Stimulated activated CD4-positive, alpha-beta T cell treated with anti-CD3 and anti-CD28 coated beads, Interleukin-12 subunit alpha, Interleukin-12 subunit beta, amount 100 ng/mL, for 24 hours (primary cell): ENCODE results near the gene NRP2.

Experiments used
- DNase-seq, 2 experiments: peaks; one replicate each; pipeline ENCODE4 v3.0.0-alpha.2; 2020; ENCODE audit warnings: low read depth in 2 of 2

The NRP2 gene

DNA sequence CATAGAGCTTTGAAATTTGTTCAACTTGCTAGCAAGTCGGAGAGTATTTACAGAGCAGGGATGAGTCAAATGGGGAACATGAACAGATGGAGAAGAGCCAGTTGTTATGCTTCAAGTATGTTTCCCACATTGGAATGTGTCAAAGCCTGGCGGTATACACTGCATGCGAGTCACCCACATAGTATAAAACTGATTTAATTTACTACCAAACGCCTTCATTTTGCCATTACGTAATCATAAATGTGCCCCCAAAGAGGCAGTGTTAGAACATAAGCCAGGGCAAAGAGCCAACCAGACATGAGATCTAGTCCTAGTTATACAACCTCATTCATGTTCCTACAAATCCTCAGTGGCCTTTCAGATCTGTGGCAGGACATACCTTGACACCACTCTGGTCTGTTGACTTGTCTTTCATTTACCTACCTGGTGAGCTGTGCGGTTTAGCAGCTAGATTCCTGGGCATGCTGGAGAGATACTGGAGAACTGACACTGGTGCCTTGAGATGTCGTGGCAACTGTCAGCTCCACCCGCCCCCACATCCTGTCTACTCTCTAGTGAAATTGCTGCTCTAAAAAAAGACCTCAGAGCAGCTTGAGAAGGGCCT, 21.7 kb upstream of the NRP2 start:
- DNase-seq, result peak in 1 of 2 experiments; percentile 25

DNA sequence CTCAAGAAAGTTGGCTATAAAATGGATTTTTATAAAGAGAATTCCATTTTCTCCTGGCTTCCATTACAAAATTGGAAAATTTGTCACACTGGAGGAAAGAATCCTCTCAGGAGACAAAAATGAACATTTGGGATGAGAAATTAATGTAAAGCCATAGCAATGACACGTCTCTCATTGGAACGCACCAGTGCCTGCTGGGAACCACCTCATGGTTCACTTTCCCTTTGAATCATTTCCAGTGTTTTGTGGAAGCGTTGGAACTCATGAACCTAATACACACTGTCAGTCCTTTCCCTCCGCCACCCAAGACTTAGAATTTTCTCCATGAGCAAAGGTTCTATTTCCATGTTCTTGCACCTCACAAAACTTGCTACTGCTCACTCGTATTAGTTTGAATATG, 21.0 kb upstream of the NRP2 start:
- no peak for DNase-seq

DNA sequence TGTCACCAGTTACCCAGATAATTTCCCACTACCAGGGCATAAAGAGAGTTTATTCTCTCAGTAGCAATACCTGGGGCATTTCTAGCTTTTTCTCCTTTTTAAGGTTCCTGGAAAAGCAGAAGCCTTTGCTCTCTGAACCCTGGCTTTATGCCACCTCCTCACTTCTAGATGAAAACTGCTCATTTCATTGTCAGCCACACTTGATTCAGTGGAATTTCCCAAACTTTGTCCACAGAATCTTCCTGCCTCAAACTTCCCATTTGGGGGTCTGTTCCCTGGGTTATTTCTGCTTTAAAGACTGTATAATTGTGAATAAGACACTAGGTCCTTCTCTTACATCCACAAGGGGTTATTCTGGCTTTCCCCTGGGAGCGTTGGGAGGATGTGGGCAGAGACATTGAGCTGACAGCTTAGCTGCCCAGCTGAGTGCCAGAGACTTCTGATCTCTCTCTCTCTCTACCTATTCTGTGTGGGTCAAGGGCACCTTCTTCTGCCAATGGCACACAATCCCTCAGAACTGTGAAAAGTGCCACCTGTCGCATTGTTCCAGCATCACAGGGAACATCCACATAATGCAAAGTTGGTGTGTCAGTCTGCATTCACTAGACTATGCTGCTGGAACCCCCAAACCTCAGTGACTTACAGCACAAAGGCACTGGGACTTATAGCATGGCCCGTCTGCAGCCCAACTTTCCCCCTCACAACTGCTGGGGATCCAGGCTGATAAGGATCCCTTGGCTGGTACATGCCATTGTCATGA, 19.9 kb upstream of the NRP2 start:
- DNase-seq, result no peak

DNA sequence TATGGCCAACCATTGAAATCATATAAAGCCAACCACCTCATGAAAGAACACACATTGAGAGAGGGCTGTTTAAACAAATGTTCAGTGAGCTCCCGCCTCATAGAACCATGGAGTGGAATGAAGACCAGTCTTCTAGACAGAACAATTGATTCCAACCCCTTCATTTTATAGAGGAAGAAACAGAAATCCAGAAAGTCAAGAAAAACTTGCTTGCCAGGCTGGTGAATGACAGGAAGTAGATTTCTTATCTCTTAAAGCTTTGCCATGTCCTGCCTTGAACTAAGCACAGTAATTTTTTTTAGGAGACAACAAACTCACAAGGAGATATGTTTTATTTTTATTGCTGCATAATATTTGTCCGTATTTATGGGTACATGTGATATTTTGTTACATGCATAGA, 16.5 kb upstream of the NRP2 start:
- no peak for DNase-seq

- DNase-seq, result no peak
Measured at GRCh38 chr2:205670292-205670691, 12.0 kb upstream of the NRP2 start.

- DNase-seq, result no peak
Measured at GRCh38 chr2:205673312-205673711, 9.0 kb upstream of the NRP2 start.

GRCh38 chr2:205675861-205676516, 6.3 kb upstream of the NRP2 start:
- no peak for DNase-seq

- DNase-seq, result no peak
Measured at GRCh38 chr2:205678541-205679142, 3.7 kb upstream of the NRP2 start.

- DNase-seq, result no peak
Measured at GRCh38 chr2:205679410-205680009, 2.8 kb upstream of the NRP2 start.

GRCh38 chr2:205680067-205680466, 2.2 kb upstream of the NRP2 start:
- peak in 1 of 2 experiments; percentile 43 for DNase-seq

- no peak for DNase-seq
Measured at GRCh38 chr2:205680903-205681302, 1.4 kb upstream of the NRP2 start.

DNA sequence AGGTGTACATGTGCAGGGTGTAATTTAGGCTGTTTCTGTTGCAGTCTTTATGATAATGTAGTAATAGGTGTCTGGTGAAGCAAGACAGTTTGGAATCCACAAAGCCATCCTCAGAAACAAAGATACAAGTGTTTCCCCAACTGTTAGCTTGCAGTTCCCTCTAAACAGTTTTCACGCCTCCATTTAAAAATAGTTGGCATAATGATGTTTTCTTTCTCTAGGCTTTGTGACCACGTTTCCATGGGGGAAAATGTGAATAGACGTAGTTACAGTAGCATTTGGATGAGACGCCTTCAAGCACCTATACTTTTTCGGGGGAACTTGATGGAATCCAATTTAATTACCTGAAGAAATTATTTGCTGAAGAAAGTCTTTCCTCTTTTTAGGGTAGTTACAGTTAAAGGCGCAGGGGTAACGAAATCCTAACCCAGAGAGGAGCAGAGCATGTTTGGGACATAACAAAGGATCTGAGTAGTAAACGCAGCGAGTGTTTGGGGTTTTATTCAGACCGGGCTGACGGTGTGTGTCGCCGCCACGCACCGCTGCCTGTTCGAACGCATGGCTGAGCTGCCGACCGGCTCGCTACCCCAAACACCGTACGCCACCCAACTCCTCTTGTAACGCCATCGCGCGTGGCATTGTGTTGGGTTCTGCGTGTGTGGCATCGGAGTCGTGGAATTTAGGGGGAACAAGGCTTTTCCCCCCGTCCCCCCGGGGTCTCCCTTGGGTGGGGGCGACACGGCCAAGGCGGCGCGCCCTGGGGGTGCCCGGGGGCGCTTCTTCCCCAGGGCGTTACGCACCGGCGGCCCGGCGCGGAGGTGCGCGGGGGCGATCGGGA, 681 bp upstream of the NRP2 start:
- no peak for DNase-seq

DNA sequence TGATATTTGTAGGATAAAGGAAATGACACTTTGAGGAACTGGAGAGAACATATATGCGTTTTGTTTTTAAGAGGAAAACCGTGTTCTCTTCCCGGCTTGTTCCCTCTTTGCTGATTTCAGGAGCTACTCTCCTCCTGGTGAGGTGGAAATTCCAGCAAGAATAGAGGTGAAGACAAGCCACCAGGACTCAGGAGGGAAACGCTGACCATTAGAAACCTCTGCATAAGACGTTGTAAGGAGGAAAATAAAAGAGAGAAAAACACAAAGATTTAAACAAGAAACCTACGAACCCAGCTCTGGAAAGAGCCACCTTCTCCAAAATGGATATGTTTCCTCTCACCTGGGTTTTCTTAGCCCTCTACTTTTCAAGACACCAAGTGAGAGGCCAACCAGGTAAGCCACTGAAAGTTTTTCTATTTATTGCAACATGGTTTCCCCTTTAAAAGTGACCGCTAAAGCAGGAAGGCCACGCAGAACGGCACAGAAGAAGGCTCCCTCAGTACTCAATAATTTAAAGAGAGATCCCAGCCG, 735 bp downstream of the NRP2 start:
- DNase-seq, result no peak

- DNase-seq, result no peak
Measured at GRCh38 chr2:205683502-205684367, 1.4 kb downstream of the NRP2 start.

DNA sequence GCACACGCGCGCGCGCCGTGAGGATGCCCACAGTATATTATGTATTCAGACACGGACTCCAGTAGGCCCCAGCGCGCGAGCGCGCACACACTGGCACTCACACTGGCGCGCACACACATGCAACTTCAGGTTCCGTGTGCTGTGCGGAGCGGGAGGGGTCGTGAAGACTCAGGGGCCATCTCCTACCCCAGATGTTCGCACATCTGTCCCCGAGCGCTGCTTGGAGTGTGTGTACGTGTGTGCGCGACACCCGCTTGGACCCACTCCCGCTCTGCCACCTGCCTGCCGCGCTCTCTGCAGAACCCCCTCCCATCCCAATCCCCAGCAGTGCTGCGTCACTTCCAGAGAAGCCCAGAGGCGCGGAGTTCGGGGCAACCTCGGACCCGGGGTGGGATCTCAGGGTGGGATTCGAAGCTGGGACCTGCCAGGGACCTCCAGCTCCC, 2.6 kb downstream of the NRP2 start:
- no peak for DNase-seq

DNA sequence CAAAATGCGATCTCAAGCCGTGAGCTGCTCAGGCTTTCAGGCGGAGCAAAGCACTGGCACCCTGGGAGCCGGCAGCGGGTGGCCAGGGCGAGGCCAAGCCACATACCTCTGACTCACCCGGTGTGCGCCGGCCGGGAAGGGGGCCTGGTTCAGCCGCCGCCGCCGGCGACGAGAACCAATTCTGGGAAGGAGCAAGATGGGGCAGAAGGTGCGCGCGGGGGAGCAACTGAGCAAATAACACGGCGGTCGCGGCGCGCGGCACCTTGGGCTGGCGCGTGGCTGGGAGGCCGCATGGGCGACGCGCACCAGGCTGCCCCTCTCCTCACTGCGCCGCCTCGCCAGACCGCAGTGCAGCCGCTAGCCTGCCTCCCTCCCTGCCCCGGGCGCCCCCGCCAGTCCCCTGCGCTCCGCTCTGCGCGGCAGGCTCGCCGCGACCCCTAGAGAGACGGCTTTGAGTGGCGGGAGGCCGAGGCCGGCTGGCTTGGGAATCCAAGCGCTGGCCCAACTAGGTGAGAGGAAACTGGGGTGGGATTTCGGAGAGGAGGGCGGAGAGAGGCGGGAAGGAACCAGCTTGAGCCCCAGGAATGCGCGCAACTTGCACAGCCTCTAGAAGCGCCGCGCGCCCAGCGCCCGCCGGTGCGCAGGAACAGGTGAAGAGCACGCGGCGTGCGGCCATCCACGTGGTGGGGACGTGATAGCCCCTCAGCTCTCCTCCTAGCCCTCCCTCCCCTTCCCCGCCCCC, 3.2 kb downstream of the NRP2 start:
- no peak for DNase-seq

DNA sequence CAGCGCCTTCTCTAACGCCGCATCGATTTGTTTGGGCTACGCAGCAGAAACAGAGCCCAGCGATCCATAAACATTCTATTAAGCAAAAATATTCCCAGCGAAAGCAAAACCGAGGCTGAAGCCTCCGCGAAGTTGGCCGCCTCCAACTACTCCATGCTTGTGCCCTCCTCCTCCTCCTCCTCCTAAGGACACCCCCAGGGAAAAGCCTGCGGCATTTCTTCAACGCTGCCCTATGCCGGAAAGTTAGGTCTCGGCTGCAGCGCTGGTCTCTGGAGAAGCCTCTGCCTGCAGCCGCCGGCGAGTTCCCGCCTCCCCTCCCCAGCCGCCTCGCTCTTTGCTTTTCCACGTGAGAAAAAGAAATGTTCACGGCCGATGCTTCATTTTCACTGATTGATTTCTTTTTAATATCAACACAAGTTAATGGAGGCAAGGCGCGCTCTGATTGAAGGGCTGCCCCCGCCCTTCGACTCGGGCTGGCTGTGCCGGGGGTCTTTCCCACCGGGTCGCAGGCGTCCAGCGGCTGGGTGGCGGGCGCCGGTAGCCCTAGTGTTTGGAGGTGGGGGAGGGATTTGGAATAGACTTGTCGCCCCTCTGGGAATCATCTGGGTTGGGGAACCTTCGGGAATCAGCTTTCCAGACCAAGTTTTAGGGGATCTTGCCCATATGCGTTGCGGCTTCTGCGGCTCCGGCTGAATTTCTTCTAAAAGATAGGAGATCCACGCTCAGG, 3.9 kb downstream of the NRP2 start:
- no peak for DNase-seq

- DNase-seq, result no peak
Measured at GRCh38 chr2:205686783-205687640, 4.7 kb downstream of the NRP2 start.
